Osteoblast (primary cell): Measurements from ENCODE around the gene MCTP2. TPM values are rescaled to one million over a fixed set of nuclear protein-coding genes. Genes with fewer than 3 reads are reported as not detected.
"Not testable (repeated sequence)": the region's sequence is repeated elsewhere in the genome, so short reads cannot be mapped to it uniquely, and the experiment has no call there.

Experiments
- DNase-seq: peaks from one replicate; pipeline ENCODE4 v3.0.0; 2011; ENCODE audit warnings: low spot score, mixed read lengths; ENCODE audit not compliant: insufficient read length; ENCODE audit errors: missing footprints
- H2AFZ ChIP-seq: 2 replicates; pipeline ENCODE4 v1.6.0; 2011; ENCODE audit warnings: mild to moderate bottlenecking, low read length
- H3K27ac ChIP-seq: 2 replicates; pipeline ENCODE4 v1.5.1; 2011; ENCODE audit warnings: mild to moderate bottlenecking, low read depth, low read length, moderate library complexity
- H3K27me3 ChIP-seq: 2 replicates; pipeline ENCODE4 v1.6.0; 2012; ENCODE audit warnings: mild to moderate bottlenecking, control low read depth, inconsistent platforms, low read length, moderate library complexity; ENCODE audit not compliant: insufficient read depth
- H3K36me3 ChIP-seq: 2 replicates; pipeline ENCODE4 v1.5.1; 2011; ENCODE audit warnings: mild to moderate bottlenecking, low read length, control low read depth, moderate library complexity; ENCODE audit not compliant: insufficient read depth
- H3K4me1 ChIP-seq: 2 replicates; pipeline ENCODE4 v1.5.1; 2011; ENCODE audit warnings: mild to moderate bottlenecking, low read length, control low read depth, moderate library complexity; ENCODE audit not compliant: insufficient read depth
- H3K4me2 ChIP-seq: 2 replicates; pipeline ENCODE4 v1.6.0; 2011; ENCODE audit warnings: mild to moderate bottlenecking, low read length; ENCODE audit not compliant: insufficient read depth
- H3K4me3 ChIP-seq: fragments of 200-600 bp; sonication (generic); 3 replicates; pipeline ENCODE4 v1.5.1; 2012; ENCODE audit warnings: mild to moderate bottlenecking, low read length, inconsistent platforms; ENCODE audit not compliant: insufficient read depth
- H3K79me2 ChIP-seq: 2 replicates; pipeline ENCODE4 v1.6.0; 2012; ENCODE audit warnings: mild to moderate bottlenecking, low read length, control low read depth, inconsistent platforms; ENCODE audit not compliant: insufficient read depth
- H3K9me3 ChIP-seq: 2 replicates; pipeline ENCODE4 v1.5.1; 2011; ENCODE audit warnings: low read depth, low read length, control low read depth
- H4K20me1 ChIP-seq: 2 replicates; pipeline ENCODE4 v1.6.0; 2012; ENCODE audit warnings: mild to moderate bottlenecking, low read length, control low read depth; ENCODE audit not compliant: insufficient read depth
- CTCF ChIP-seq: IDR thresholded peaks from 2 replicates; pipeline ENCODE4 v1.5.1; 2011; ENCODE audit warnings: mild to moderate bottlenecking, low read depth, low read length, moderate library complexity; ENCODE audit errors: extremely low read depth
- total RNA-seq: library from RNA; depleted of rRNA; stranded (reverse); fragments of >200 nt; gene quantifications from 2 replicates; pipeline ENCODE4 v1.2.3, GENCODE V29; 2012

MCTP2 gene
- total RNA-seq, 1 donor = 16.3 TPM

- no peaks in the 10 kb centered on the region for H3K4me1 ChIP-seq
- no peak overlapping the region for H2AFZ ChIP-seq
- TF ChIP-seq CTCF = no peak
- no peaks in the 10 kb centered on the region for H3K79me2 ChIP-seq
- no peaks in the 10 kb centered on the region for H3K9me3 ChIP-seq
- DNase-seq = no peak
- H3K4me2 ChIP-seq = no peak overlapping the region
- H3K36me3 ChIP-seq = no peaks in the 10 kb centered on the region
- H3K4me3 ChIP-seq = no peak overlapping the region
- H3K27me3 ChIP-seq = no peaks in the 10 kb centered on the region
- H4K20me1 ChIP-seq = no peaks in the 10 kb centered on the region
- no peak overlapping the region for H3K27ac ChIP-seq
Observed at GRCh38 chr15:94487635-94488034, 256.3 kb downstream of the MCTP2 start.

DNA sequence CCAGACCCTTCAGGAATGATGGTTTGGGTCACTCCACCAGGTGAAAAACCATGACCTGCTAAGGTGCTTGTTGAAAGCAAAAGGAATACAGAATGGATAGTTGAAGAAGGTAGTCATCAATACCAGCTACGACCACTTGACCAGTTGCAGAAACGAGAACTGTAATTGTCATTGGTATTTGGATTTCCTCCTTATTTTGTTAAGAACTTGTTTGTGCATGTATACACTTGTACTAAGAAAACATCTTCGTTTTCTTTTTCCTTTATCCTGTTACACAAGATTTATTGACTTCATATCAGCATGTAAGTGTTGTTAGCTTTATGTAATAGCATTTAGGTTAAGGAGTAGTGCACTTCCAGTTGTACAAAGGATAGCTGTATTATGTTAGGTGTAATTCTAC is 261.8 kb downstream of the MCTP2 start:
- no peak overlapping the region for H3K4me3 ChIP-seq
- no peak for TF ChIP-seq CTCF
- no peaks in the 10 kb centered on the region for H3K36me3 ChIP-seq
- H3K4me2 ChIP-seq = no peak overlapping the region
- H3K4me1 ChIP-seq = no peaks in the 10 kb centered on the region
- no peaks in the 10 kb centered on the region for H3K79me2 ChIP-seq
- DNase-seq = no peak
- no peak overlapping the region for H2AFZ ChIP-seq
- no peaks in the 10 kb centered on the region for H3K27me3 ChIP-seq
- no peaks in the 10 kb centered on the region for H4K20me1 ChIP-seq
- H3K27ac ChIP-seq = no peak overlapping the region
- H3K9me3 ChIP-seq = peaks cover 2% of the 10 kb centered on the region

DNA sequence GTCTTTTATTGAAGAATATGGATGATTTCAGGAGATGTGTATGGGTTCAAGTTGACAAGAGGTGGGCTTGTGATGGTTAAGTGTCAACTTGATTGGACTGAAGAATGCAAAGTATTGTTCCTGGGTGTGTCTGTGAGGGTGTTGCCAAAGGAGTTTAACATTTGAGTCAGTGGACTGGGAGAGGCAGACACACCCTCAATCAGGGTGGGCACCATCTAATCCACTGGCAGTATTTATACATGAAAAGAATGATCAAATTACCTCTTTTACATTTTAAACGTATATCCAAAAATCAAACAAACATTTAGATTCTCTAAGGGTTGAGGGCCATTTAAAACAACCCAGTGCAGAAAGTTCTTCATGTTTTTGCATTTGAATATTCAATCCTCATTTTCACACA is 262.2 kb downstream of the MCTP2 start:
- H2AFZ ChIP-seq, H3K27ac ChIP-seq, H3K4me2 ChIP-seq, H3K36me3 ChIP-seq, H3K4me1 ChIP-seq, H3K9me3 ChIP-seq, H4K20me1 ChIP-seq, H3K27me3 ChIP-seq, H3K4me3 ChIP-seq, DNase-seq, H3K79me2 ChIP-seq: not testable (repeated sequence)

GRCh38 chr15:94494732-94495131 is 263.4 kb downstream of the MCTP2 start:
- DNase-seq = no peak
- H3K4me1 ChIP-seq = no peaks in the 10 kb centered on the region
- no peak for TF ChIP-seq CTCF

More at GRCh38 chr15:94494732-94495131, 263.4 kb downstream of the MCTP2 start:
- no peaks in the 10 kb centered on the region for H3K79me2 ChIP-seq
- no peaks in the 10 kb centered on the region for H3K27me3 ChIP-seq
- H2AFZ ChIP-seq = no peak overlapping the region
- H3K4me3 ChIP-seq = no peak overlapping the region
- H3K9me3 ChIP-seq = peaks cover 2% of the 10 kb centered on the region
- no peak overlapping the region for H3K4me2 ChIP-seq
- H3K27ac ChIP-seq = no peak overlapping the region
- no peaks in the 10 kb centered on the region for H4K20me1 ChIP-seq
- no peaks in the 10 kb centered on the region for H3K36me3 ChIP-seq
